Neural crest cell (in vitro differentiated cells): ENCODE results near the gene TBC1D14. TPM values are rescaled to one million over a fixed set of nuclear protein-coding genes. Genes with fewer than 3 reads are reported as not detected.

Experiments used
- DNase-seq: peaks from one replicate; pipeline ENCODE4 v3.0.0; 2021; ENCODE audit warnings: low read depth, mixed read lengths, low spot score
- H3K27ac Mint-ChIP-seq: one replicate; pipeline ENCODE4 v1.8.0; 2021; ENCODE audit warnings: mild to moderate bottlenecking, mixed read lengths; ENCODE audit not compliant: unreplicated experiment
- H3K27me3 Mint-ChIP-seq: 2 replicates; pipeline ENCODE4 v1.8.0; 2021; ENCODE audit warnings: low read depth, mild to moderate bottlenecking, mixed read lengths
- H3K36me3 Mint-ChIP-seq: 2 replicates; pipeline ENCODE4 v1.8.0; 2021; ENCODE audit warnings: low read depth, mild to moderate bottlenecking, mixed read lengths
- H3K4me1 Mint-ChIP-seq: 2 replicates; pipeline ENCODE4 v1.8.0; 2021; ENCODE audit warnings: mixed read lengths
- H3K4me3 Mint-ChIP-seq: one replicate; pipeline ENCODE4 v1.8.0; 2021; ENCODE audit warnings: mild to moderate bottlenecking, mixed read lengths
- H3K9me3 Mint-ChIP-seq: 2 replicates; pipeline ENCODE4 v1.8.0; 2021; ENCODE audit warnings: mixed read lengths
- CTCF ChIP-seq: fragments of 200-600 bp; sonication (generic); conservative IDR thresholded peaks from 2 replicates; pipeline ENCODE4 v1.5.0; 2021; ENCODE audit warnings: antibody characterized with exemption, mild to moderate bottlenecking
- total RNA-seq: library from RNA; stranded (reverse); gene quantifications from 2 replicates; pipeline ENCODE4 v1.2.1, GENCODE V29; 2021

The TBC1D14 gene
- total RNA-seq, 1 donor from 2014 or later, result 56.3 TPM

GRCh38 chr4:6912441-6912840 is 2.8 kb downstream of the TBC1D14 start:
- H3K36me3 Mint-ChIP-seq, result no peaks in the 10 kb centered on the region
- H3K9me3 Mint-ChIP-seq, result no peaks in the 10 kb centered on the region
- peak overlapping the region; percentile 78 for H3K4me3 Mint-ChIP-seq

DNA sequence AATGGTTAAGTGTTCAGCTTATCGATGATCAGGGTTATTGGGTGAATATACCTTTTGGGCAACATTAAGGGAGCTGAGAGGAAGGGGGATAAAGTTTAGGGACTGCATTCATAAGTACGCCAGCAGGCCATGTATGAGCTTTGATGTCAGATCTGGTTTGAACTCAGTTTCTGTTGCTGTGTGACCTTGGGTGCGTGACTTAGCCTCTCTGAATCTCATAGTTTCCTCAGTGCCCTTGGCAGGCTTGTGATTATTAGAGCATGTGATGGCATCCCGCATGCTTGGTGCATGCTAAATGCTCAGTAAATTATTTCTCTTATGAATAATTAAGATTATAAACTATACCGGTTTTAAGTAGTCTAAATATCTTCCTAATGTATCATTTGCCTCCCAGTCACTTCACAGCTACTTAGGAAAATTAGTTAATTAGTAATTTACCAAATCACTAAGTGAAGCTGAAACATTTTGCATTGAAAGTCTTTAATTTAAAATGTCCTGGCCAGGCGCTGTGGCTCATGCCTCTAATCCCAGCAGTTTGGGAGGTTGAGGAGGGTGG is 3.8 kb downstream of the TBC1D14 start:
- Mint-ChIP-seq H3K27ac (no peak overlapping the region), H3K4me3 (no peak overlapping the region), H3K4me1 (peaks cover 48% of the 10 kb centered on the region), H3K36me3 (no peaks in the 10 kb centered on the region), H3K9me3 (no peaks in the 10 kb centered on the region), H3K27me3 (peaks cover 11% of the 10 kb centered on the region)
- no peak for TF ChIP-seq CTCF
- DNase-seq, result no peak

More at GRCh38 chr4:6912441-6912840, 2.8 kb downstream of the TBC1D14 start:
- no peak for TF ChIP-seq CTCF
- peaks cover 46% of the 10 kb centered on the region for H3K4me1 Mint-ChIP-seq
- DNase-seq, result no peak
- no peak overlapping the region for H3K27ac Mint-ChIP-seq
- H3K27me3 Mint-ChIP-seq, result peaks cover 16% of the 10 kb centered on the region

DNA sequence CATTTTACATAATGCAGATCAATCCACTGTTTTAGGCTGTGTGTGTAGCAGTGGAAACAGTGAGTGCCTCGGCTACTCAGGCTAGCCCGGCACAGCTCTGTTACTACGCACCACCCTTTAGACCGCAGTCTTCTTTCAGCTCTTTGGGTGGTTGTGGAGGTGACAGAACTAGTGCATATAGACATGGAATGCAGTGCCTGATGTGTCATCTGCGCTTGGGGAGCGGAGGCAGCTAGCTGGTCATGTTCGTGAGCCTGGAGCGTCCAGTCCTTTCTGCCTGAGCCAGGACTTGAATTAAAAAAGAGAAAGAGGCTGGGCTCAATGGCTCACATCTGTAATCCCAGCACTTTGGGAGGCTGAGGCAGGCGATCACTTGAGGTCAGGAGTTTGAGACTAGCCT is 4.8 kb downstream of the TBC1D14 start:
- Mint-ChIP-seq H3K9me3 (no peaks in the 10 kb centered on the region), H3K36me3 (no peaks in the 10 kb centered on the region), H3K27me3 (peaks cover 6% of the 10 kb centered on the region), H3K27ac (no peak overlapping the region), H3K4me3 (peak overlapping the region; percentile 38), H3K4me1 (peaks cover 46% of the 10 kb centered on the region)
- TF ChIP-seq CTCF, result no peak
- no peak for DNase-seq

DNA sequence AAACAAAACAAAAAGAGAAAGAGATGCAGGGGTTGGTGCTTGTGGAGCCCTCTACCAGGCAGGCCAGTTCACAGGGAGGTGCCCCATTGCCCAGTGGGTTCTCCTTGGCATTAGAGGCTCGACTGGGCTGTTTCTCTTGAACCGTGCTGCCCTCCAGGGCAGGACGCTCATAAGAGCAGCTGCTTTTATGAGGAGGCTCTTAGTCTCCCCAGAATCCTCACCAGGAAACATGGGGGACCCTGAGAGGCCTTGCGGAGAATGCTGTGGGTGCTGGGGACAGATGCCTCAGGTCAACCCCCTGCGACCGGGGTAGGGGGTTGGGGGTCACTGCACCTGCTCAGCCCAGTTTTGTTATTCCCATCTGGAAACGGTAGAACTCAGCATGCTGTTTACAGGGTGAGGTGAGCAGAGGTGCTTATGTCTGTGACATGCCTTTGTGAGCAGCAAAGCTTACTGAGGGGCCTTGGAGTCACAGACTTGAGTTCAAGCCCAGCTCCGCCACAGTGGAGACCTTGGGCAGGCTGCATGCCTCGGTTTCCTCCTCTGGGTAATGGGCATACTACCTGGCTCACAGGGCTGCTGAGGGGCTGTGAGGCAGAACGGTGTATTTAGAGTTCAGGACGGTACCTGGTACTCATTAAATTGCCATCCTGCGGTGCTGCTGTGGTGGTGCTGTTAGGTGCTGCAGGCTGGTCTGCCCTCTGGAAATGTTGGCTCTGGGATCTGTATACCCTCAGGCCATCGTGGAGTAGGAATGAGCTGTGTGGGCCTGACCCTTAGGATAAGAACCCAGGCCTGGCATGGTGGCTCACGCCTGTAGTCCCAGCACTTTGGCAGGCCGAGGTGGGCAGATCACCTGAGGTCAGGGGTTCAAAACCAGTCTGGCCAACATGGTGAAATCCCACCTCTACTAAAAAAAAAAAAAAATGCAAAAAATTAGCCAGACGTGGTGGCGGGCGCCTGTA is 5.7 kb downstream of the TBC1D14 start:
- Mint-ChIP-seq H3K27ac (no peak overlapping the region), H3K27me3 (peaks cover 6% of the 10 kb centered on the region), H3K4me1 (peaks cover 48% of the 10 kb centered on the region), H3K9me3 (no peaks in the 10 kb centered on the region), H3K36me3 (no peaks in the 10 kb centered on the region), H3K4me3 (no peak overlapping the region)
- no peak for DNase-seq
- no peak for TF ChIP-seq CTCF

- no peak for TF ChIP-seq CTCF
- Mint-ChIP-seq H3K9me3 (no peaks in the 10 kb centered on the region), H3K27ac (no peak overlapping the region), H3K4me3 (no peak overlapping the region), H3K4me1 (peaks cover 45% of the 10 kb centered on the region), H3K36me3 (no peaks in the 10 kb centered on the region), H3K27me3 (no peaks in the 10 kb centered on the region)
- no peak for DNase-seq
These were observed 6.5 kb downstream of the TBC1D14 start for GRCh38 chr4:6916069-6916586.
